Activated naive CD4-positive, alpha-beta T cell treated with anti-CD3 and anti-CD28 coated beads, Interleukin-2, amount 50 U/mL, for 72 hours (primary cell): Measurements from ENCODE around the gene CSPG4. TPM values are rescaled to one million over a fixed set of nuclear protein-coding genes. Genes with fewer than 3 reads are reported as not detected.
"Not testable (repeated sequence)": the region's sequence is repeated elsewhere in the genome, so short reads cannot be mapped to it uniquely, and the experiment has no call there.

Experiments used
- ATAC-seq, 2 donors: fragments of 150-1000 bp; cut with Tn5 transposase; 2 replicates each; pipeline ENCODE4 v1.10.0; 2021; ENCODE audit warnings: mild to moderate bottlenecking in 2 of 2, moderate library complexity in 2 of 2
- DNase-seq, 2 donors: peaks; one replicate each; pipeline ENCODE4 v3.0.0; 2021 to 2022; ENCODE audit warnings: low spot score in 2 of 2
- H3K27ac Mint-ChIP-seq, 2 donors: one replicate each; pipeline ENCODE4 v1.8.0; 2022; ENCODE audit warnings: mild to moderate bottlenecking in 2 of 2, mixed read lengths in 2 of 2
- H3K36me3 Mint-ChIP-seq, 2 donors: one replicate each; pipeline ENCODE4 v1.8.0; 2022; ENCODE audit warnings: mixed read lengths in 2 of 2
- H3K9me3 Mint-ChIP-seq, 2 donors: one replicate each; pipeline ENCODE4 v1.8.0; 2022; ENCODE audit warnings: mixed read lengths in 2 of 2
- total RNA-seq, 2 donors: library from RNA; stranded (reverse); gene quantifications; one replicate each; pipeline ENCODE4 v1.2.3, GENCODE V29; 2022

Gene CSPG4
- total RNA-seq, 2 donors from 2014 or later: not detected

- H3K36me3 Mint-ChIP-seq: no peaks in the 10 kb centered on the region
- ATAC-seq: no peak
- H3K9me3 Mint-ChIP-seq: no peaks in the 10 kb centered on the region
- no peak overlapping the region for H3K27ac Mint-ChIP-seq
- no peak for DNase-seq
Measured at GRCh38 chr15:75720297-75720696, 7.6 kb upstream of the CSPG4 start.

- Mint-ChIP-seq H3K27ac (no peak overlapping the region), H3K9me3 (no peaks in the 10 kb centered on the region), H3K36me3 (no peaks in the 10 kb centered on the region)
- ATAC-seq: no peak
- DNase-seq: no peak
Measured at GRCh38 chr15:75718328-75718727, 5.7 kb upstream of the CSPG4 start.

GRCh38 chr15:75717001-75717400, 4.4 kb upstream of the CSPG4 start:
- H3K9me3 Mint-ChIP-seq, ATAC-seq, DNase-seq, H3K36me3 Mint-ChIP-seq, H3K27ac Mint-ChIP-seq: not testable (repeated sequence)

- H3K9me3 Mint-ChIP-seq, DNase-seq, ATAC-seq, H3K36me3 Mint-ChIP-seq, H3K27ac Mint-ChIP-seq: not testable (repeated sequence)
Measured at GRCh38 chr15:75716249-75716950, 3.8 kb upstream of the CSPG4 start.

- not testable (repeated sequence) for H3K27ac Mint-ChIP-seq, DNase-seq, ATAC-seq, H3K36me3 Mint-ChIP-seq, H3K9me3 Mint-ChIP-seq
Measured at GRCh38 chr15:75715312-75715832, 2.7 kb upstream of the CSPG4 start.

- no peaks in the 10 kb centered on the region for H3K36me3 Mint-ChIP-seq
- H3K27ac Mint-ChIP-seq: no peak overlapping the region
- DNase-seq (no peak), ATAC-seq (no peak)
- no peaks in the 10 kb centered on the region for H3K9me3 Mint-ChIP-seq
Measured at GRCh38 chr15:75714195-75714594, 1.5 kb upstream of the CSPG4 start.

- ATAC-seq: no peak
- no peak for DNase-seq
- H3K27ac Mint-ChIP-seq: no peak overlapping the region
- no peaks in the 10 kb centered on the region for H3K36me3 Mint-ChIP-seq
- no peaks in the 10 kb centered on the region for H3K9me3 Mint-ChIP-seq
Measured at GRCh38 chr15:75713338-75713895, 769 bp upstream of the CSPG4 start.

- DNase-seq, H3K27ac Mint-ChIP-seq, H3K36me3 Mint-ChIP-seq, ATAC-seq, H3K9me3 Mint-ChIP-seq: not testable (repeated sequence)
Measured at GRCh38 chr15:75711495-75711894, 1.2 kb downstream of the CSPG4 start.

- not testable (repeated sequence) for ATAC-seq, H3K9me3 Mint-ChIP-seq, H3K36me3 Mint-ChIP-seq, H3K27ac Mint-ChIP-seq, DNase-seq
Measured at GRCh38 chr15:75710874-75711273, 1.8 kb downstream of the CSPG4 start.

GRCh38 chr15:75709458-75709857, 3.2 kb downstream of the CSPG4 start:
- not testable (repeated sequence) for H3K36me3 Mint-ChIP-seq, H3K27ac Mint-ChIP-seq, DNase-seq, ATAC-seq, H3K9me3 Mint-ChIP-seq

GRCh38 chr15:75706682-75706954, 6.0 kb downstream of the CSPG4 start:
- H3K27ac Mint-ChIP-seq: no peak overlapping the region
- H3K36me3 Mint-ChIP-seq: no peaks in the 10 kb centered on the region
- no peaks in the 10 kb centered on the region for H3K9me3 Mint-ChIP-seq
- no peak for DNase-seq
- ATAC-seq: no peak

- no peak for DNase-seq
- no peak for ATAC-seq
- Mint-ChIP-seq H3K27ac (peak overlapping the region in 1 of 2 donors; percentile 34), H3K9me3 (no peaks in the 10 kb centered on the region), H3K36me3 (no peaks in the 10 kb centered on the region)
Measured at GRCh38 chr15:75705854-75706681, 6.6 kb downstream of the CSPG4 start.

GRCh38 chr15:75705375-75705774, 7.3 kb downstream of the CSPG4 start:
- ATAC-seq, DNase-seq, H3K9me3 Mint-ChIP-seq, H3K36me3 Mint-ChIP-seq: not testable (repeated sequence)
- peak overlapping the region in 1 of 2 donors; percentile 34 for H3K27ac Mint-ChIP-seq

- H3K27ac Mint-ChIP-seq: no peak overlapping the region
- ATAC-seq: no peak
- H3K9me3 Mint-ChIP-seq: no peaks in the 10 kb centered on the region
- H3K36me3 Mint-ChIP-seq: no peaks in the 10 kb centered on the region
- no peak for DNase-seq
Measured at GRCh38 chr15:75704618-75705017, 8.0 kb downstream of the CSPG4 start.

- no peak for ATAC-seq
- Mint-ChIP-seq H3K9me3 (no peaks in the 10 kb centered on the region), H3K27ac (no peak overlapping the region), H3K36me3 (no peaks in the 10 kb centered on the region)
- DNase-seq: no peak
Measured at GRCh38 chr15:75704263-75704615, 8.4 kb downstream of the CSPG4 start.

GRCh38 chr15:75703440-75704262, 9.0 kb downstream of the CSPG4 start:
- peak in 1 of 2 donors; percentile 64 for ATAC-seq
- not testable (repeated sequence) for DNase-seq, H3K27ac Mint-ChIP-seq

GRCh38 chr15:75702436-75702835, 10.2 kb downstream of the CSPG4 start:
- DNase-seq: no peak
- Mint-ChIP-seq H3K27ac (no peak overlapping the region), H3K36me3 (no peaks in the 10 kb centered on the region), H3K9me3 (no peaks in the 10 kb centered on the region)
- no peak for ATAC-seq

More at GRCh38 chr15:75703440-75704262, 9.0 kb downstream of the CSPG4 start:
- not testable (repeated sequence) for H3K36me3 Mint-ChIP-seq, H3K9me3 Mint-ChIP-seq
